ENCODE data around the gene NELL2.

- TF ChIP-seq CTCF (IDR thresholded peaks at IDR 0.05) (no peak), POLR2A (IDR thresholded peaks at IDR 0.05; ENCODE audit: low read depth) (no peak), POLR2AphosphoS5 (IDR thresholded peaks at IDR 0.05) (no peak)
These were observed 9.8 kb upstream of the NELL2 start for GRCh38 chr12:44885902-44886301.

Measured in esophagus muscularis mucosa (tissue), 3 donors.